ENCODE measurements around the gene C2orf78.

- TF ChIP-seq TCF12 (IDR thresholded peaks at IDR 0.05; ENCODE audit: low read depth) = no peak
- no peak for TF ChIP-seq YY1 (IDR thresholded peaks at IDR 0.05; ENCODE audit: low read depth)
- TF ChIP-seq TAF1 (IDR thresholded peaks at IDR 0.05; ENCODE audit: low read depth) = no peak
- TF ChIP-seq EP300 (IDR thresholded peaks at IDR 0.05; ENCODE audit: borderline replicate concordance) = no peak
These were observed 34.7 kb upstream of the C2orf78 start for GRCh38 chr2:73749314-73749713.
